RKO (cell line): Measurements from ENCODE around the gene KAT6B.
"Not testable (repeated sequence)": the region's sequence is repeated elsewhere in the genome, so short reads cannot be mapped to it uniquely, and the experiment has no call there.

Experiments
- DNase-seq: peaks from one replicate; pipeline ENCODE4 v3.0.0-alpha.2; 2016; ENCODE audit warnings: low spot score

KAT6B gene

DNA sequence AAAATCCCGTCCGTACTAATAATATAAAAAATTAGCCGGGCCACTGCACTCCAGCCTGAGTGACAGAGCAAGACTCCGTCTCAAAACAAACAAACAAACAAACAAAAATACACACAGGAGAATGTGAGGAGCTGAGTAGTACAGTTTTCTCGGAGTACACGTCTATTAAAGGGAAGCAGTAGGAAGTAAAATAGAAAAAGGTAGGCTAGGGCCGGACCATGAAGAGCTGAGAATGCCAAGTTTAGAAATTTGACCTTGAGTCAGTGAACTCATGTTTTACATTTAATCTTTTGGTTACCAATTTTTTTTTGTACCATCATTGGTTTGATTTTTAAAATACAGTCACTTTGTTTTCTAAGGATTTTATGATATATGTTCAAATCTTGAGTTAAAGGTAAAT is 64.1 kb downstream of the KAT6B start:
- no peak for DNase-seq

DNA sequence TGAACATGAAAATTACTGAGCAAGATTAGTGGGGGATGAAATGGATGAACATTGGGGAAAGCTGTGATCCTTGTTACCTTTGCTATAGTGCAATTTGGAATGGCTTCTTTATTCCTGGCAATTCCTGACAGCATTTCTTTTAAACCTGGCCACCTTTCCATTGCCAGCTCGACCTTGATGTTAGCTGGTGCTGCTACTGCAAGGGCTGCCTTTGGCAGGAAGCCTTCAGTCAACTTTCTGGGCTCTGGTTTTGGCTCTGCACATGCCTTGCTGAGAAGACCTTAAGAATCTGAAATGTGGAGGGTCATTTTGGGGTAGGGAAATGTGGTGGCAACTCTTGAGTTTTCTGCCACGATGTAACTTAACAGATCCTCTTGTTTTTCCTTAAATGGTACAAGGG is 64.7 kb downstream of the KAT6B start:
- no peak for DNase-seq

DNA sequence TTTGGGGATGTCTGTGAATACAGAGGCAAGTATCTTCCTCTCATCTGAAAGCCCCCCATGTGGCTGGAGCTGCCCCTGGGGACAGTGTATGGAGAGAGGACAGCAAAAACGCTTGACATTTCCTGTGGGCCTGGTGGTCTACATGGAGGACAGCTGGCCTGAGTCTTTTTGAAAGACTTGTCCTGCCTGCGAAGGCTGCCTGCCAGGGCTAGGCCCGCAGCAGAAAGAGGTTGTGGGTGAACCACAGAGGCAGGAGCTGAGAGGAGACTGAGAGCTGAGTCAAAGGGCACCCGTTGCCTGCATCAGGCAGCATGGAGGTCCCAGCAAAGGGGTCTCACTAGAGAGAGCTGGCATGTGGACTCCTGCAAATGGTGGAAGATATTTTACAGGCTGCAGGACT is 66.4 kb downstream of the KAT6B start:
- DNase-seq = no peak

GRCh38 chr10:74893329-74893728 is 66.9 kb downstream of the KAT6B start:
- DNase-seq = not testable (repeated sequence)

GRCh38 chr10:74896788-74897527 is 70.6 kb downstream of the KAT6B start:
- no peak for DNase-seq

GRCh38 chr10:74898201-74898976 is 72.0 kb downstream of the KAT6B start:
- DNase-seq = no peak

GRCh38 chr10:74900297-74900696 is 73.9 kb downstream of the KAT6B start:
- DNase-seq = no peak

DNA sequence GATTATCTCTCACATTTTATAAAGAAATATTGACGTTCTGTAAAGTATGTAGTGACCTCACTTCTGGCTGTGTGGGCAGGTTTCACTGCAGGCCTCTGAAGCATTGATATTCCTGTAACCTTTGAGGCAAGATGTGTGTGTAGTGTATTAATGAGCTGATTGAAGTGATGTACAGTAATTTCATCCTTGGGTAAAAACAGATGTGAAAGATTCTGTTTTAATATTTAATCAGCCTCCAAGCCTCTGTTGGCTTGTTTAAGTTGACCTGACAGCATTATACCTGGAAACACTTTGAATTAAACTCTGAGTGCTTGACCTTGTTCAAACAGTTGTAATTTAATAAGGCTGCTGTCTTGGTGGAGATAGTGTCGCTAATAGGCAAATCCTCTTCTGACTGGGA is 74.9 kb downstream of the KAT6B start:
- no peak for DNase-seq

DNA sequence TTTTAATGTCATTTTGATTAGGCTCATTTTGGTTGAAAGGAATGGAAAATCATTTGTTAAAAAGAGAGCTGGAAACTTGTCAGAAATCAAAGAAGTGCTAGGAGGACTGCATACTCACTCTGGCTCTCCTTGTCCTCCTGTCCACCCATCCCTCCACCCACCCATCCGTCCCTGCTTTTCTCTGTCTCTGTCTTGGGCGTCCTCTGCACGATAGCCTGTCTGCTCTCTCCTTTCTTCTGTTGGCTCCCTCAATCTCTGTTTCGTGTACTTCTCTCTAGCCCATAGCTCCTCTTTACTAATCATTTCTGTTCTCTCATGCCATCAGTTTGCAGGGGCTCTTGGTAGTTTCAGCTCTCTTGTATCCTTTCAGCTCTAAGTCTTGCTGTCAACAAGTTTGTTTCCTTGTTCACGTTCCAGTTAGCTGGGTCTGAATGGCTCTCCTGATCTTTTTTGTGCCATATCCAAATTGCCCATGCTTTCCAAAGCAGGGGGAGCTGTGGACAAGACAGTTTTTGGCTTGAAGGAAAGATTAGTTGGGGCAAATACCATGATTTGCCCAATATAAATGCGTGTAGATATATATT is 75.6 kb downstream of the KAT6B start:
- DNase-seq = no peak

- DNase-seq = no peak
These were observed 77.1 kb downstream of the KAT6B start for GRCh38 chr10:74903491-74903890.

DNA sequence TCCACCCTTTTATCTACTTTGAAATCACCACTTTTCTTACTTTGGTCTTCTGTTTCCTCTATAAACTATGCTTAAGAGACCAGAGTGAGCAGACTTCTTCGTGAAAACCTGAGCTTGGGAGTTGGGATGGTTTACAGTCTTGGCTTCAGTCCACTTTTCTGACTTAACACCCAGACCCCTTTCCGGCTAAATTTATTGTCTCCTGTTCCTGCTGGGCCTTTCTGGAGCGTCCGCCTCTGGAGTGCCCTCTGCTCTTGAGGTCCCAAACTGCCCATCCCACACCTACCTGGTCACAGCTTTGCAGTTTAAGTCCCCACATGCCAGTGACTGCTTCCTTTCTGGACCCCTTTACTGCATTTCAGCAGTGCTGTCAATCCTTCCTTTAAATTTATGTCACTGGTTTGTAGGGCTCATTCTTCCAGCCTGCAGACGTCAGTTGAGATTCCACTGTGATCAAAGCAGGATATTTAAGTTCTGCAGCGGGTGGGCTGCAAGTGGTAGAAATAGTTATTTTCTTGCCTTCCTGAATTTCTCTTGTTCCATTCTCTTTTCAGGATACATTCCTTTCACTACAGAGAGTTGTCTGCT is 80.3 kb downstream of the KAT6B start:
- DNase-seq = no peak

DNA sequence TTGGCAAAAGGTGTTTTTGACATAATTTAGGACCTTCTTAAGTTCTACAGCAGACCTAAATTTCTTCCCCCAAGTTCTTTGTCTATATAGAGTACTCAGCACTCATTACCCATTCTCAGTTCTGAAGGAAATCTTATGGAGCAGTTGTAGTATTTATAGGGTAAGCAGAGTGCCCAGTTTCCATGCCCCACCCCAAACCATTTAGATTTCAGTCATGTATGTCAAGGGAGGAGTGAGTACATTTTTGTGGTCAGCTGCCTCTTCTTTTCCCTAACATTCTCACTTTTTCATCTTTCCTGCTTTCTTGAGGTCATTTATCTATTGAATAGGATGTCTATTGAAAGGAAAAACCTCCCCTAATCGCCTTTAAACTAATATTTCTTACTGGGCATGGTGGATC is 83.3 kb downstream of the KAT6B start:
- DNase-seq = no peak

DNA sequence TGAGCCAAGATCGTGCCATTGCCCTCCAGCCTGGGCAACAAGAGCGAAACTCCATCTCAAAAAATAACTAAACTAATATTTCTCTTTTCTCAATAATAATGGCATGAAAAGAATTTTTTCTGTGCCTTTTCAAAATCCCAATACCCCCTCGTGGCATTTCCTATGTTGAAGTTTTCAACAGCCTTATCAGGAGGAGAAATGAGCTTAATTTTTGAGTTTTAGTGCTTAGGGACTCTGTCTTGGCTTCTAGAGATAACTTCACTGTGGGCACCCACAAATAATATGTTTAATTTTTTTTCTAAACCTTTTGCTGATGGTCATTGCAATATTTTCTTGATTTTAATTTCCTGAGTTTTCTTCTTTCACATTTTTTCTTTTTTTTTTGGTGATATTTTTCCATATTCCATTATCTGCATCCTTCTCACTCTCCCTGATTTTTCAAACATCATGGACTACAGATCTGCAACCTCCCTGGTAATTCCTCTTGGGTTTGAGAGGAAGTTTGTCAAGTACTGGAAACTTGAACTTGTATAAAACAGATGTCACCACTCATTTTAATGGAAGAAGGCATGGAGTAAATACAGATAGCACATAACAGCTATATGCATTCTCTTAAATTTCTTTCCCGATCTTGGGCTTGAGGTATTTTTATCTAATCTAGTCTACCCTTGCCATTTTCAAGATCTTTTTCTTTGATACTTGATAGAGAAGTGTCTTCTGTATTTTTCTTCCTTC is 84.0 kb downstream of the KAT6B start:
- no peak for DNase-seq

DNA sequence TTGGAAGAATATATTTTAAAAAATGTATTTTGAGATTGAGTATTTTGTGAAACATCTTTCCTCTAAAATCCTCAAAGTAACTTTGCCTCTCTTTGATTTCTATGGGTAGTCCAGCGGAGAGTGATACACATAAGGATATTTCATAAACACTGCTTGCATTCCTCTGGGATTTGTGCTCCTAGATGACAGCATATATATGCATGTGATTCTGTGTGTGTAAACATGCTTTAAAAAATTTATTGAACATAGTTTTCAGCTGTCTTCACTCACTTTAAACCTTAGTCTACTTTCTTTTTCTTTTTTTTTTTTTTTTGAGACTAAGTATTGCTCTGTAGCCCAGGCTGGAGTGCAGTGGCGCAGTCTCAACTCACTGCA is 84.6 kb downstream of the KAT6B start:
- DNase-seq = no peak

DNA sequence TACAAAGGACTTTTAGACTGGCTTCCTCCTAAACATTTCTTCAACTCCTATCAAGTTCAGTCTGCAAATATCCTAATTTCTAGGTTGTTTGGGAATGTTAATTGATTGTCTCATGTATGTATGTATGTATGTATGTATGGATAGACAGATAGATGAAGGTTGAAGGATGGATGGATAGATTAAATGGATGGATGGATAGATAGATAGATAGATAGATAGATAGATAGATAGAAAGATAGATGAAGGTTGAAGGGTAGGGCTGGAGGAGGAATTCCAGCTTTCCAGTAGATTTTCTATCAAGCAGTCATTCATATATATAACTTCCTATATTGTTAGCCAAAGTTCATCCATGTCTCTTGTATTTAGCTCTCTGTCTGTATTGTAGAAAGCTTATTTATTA is 85.8 kb downstream of the KAT6B start:
- no peak for DNase-seq

DNA sequence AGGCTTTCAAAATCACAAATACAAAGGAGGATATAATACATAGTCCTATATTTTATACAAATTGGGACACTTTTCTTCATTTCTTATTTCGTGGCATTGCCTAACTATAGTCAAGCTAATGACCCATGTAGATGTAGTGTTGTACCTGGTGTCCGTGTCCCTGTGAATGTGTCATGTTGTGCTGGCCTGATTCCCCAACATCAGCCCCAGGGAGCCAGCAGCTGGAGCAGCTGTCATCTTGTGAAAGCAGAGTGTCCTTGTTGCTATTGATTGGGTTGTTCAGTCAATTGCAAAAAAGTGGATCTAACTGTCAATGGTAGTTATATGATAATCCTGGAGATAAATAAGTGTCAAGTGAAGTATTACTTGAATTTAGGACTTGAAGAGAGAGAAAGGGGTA is 86.3 kb downstream of the KAT6B start:
- DNase-seq = no peak

- DNase-seq = no peak
These were observed 87.1 kb downstream of the KAT6B start for GRCh38 chr10:74913377-74913979.

GRCh38 chr10:74916283-74916682 is 89.9 kb downstream of the KAT6B start:
- DNase-seq = no peak

DNA sequence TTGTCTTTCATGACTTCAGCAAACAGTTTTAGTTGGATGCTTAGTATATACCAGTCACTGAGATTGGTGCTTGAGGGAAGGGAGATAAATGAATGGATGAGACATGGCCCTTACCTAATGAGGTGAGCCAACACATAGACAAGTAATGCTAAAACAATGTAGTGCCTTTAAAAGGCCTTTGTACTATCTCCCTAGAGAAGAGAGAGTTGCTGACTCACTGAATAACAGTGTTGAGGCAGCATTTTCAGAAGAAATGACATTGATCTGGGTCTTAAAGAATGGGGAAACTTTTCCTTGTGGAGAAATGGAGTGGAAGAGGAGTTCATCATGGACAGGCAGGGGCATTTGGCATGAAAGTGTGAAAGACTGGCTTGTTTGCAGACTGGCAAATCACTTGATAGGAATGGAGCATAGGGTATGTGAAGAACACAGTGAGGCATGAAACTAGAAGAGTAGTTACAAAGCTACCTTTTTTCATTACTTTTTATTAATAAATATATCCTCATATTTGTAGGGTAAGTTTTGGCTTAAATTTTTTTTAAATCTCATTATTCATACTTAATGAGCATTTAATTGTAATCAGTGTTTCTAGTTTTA is 91.2 kb downstream of the KAT6B start:
- DNase-seq = peak; percentile 52

DNA sequence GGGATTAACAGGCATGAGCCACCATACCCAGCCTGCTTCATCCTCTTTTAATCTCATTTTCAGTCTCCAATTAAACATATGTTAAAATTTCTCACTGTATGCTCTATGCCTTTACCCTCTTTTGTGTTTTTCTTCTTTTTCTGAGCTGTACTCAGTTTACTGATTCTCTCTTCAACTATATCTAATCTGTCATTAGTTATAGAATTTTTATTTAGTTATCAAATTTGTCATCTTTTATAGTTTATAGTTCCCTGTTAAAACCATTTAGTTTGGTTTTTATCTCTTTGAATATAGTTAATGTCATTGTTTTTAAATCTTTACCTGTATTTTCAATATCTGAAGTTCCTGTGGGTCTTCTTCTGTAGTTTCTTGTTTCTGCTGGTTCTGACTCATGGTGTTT is 93.3 kb downstream of the KAT6B start:
- DNase-seq = no peak

- DNase-seq = not testable (repeated sequence)
These were observed 94.7 kb downstream of the KAT6B start for GRCh38 chr10:74921070-74921469.
